Measurements from ENCODE around the gene RELL1. TPM values are rescaled to one million over a fixed set of nuclear protein-coding genes. Genes with fewer than 3 reads are reported as not detected.

RELL1 gene
- polyA plus RNA-seq, 1 of the 3 experiments (the other 2 are of a cell fraction): 4.5 TPM

DNA sequence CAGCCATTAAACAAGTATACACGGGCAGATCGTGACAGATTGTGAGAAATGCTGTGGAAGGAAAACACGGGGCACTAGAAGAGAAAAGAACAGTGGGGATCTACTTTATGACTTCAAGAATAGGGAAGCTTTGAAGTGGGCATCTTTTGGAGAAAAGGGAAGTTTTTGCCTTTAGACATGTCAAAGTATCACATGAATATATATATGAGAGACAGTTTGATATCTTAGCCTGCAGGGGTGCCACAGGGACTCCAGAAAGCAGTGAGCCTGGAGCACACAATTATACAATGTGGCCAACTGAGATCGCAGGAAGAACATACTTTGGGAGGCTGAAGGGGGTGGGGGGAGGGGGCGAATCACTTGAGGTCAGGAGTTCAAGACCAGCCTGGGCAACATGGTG lies 35.7 kb downstream of the RELL1 start:
- Histone ChIP-seq H3K4me2 (no peak overlapping the region), H3K9me3 (no peaks in the 10 kb centered on the region), H3K27ac (ENCODE audit: low read depth in 2 of 2, low read length in 1 of 2) (no peak overlapping the region), H2AFZ (ENCODE audit: low read depth) (no peak overlapping the region), H3K9me2 (no peaks in the 10 kb centered on the region), H3K79me2 (ENCODE audit: insufficient read depth) (peaks cover 2% of the 10 kb centered on the region), H4K20me1 (ENCODE audit: insufficient read depth) (no peaks in the 10 kb centered on the region), H3K27me3 (ENCODE audit: insufficient read depth) (no peaks in the 10 kb centered on the region), H3K4me3 (ENCODE audit: low read depth in 2 of 2, low read length in 1 of 2) (no peak overlapping the region), H3K36me3 (replicated peaks in 1 of 2; ENCODE audit: control insufficient read depth in 1 of 2, insufficient read depth in 2 of 2, low read length in 1 of 2) (peaks cover 0 to 8% of the 10 kb centered on the region in 2 experiments), H3K4me1 (ENCODE audit: control insufficient read depth in 1 of 2, insufficient read depth in 2 of 2, low read depth in 1 of 2, low read length in 1 of 2) (peaks cover 5 to 9% of the 10 kb centered on the region in 2 experiments; a peak in 2 of 4 replicates), H3K9ac (no peak overlapping the region), H3F3A (replicated peaks; ENCODE audit: insufficient read depth) (no peaks in the 10 kb centered on the region)
- DNase-seq: no peak
- CTCF ChIA-PET: interaction anchor here (1.1 kb wide), 1 partner anchor 12 kb away, joined by 4 read pairs; no protein-coding TSS in a partner anchor
- WGBS (ENCODE audit: low lambda C conversion rate): 91% methylated on average over 5 of the region's 5 CpGs
- POLR2A ChIA-PET: no interaction called here
- TF ChIP-seq ELF1 (IDR thresholded peaks at IDR 0.05) (no peak), TCF12 (IDR thresholded peaks at IDR 0.05) (no peak), RXRA (IDR thresholded peaks at IDR 0.05; ENCODE audit: borderline replicate concordance, low read depth) (no peak)

DNA sequence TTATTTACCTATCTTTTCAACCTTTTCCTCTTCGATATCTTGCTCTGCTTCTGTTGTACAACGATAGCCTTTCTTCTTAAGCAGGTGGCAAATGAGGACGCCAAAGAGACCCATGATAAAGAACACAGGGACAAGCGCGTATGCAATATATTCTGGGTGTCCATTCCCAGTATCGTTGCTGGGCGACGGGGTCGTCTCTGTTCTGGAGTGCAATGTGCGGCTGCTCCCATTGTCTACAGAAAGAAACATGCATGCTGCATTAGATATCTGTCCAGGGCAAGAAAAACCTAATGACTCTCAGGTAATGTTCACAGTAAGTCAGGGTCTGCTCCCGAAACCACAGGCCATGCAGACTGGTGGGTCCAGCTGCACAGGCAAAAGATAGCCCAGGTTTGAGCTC lies 36.9 kb downstream of the RELL1 start:
- H2AFZ ChIP-seq (ENCODE audit: low read depth): no peak overlapping the region
- POLR2A ChIA-PET: no interaction called here
- H3K9me2 ChIP-seq: no peaks in the 10 kb centered on the region
- H3K4me2 ChIP-seq: no peak overlapping the region
- H3F3A ChIP-seq (replicated peaks; ENCODE audit: insufficient read depth): no peaks in the 10 kb centered on the region
- no peaks in the 10 kb centered on the region for H3K27me3 ChIP-seq (ENCODE audit: insufficient read depth)
- no peaks in the 10 kb centered on the region for H4K20me1 ChIP-seq (ENCODE audit: insufficient read depth)
- CTCF ChIA-PET: interaction anchor here (1.0 kb wide), 1 partner anchor 10 kb away, joined by 6 read pairs; no protein-coding TSS in a partner anchor
- peaks cover 0 to 10% of the 10 kb centered on the region in 2 experiments for H3K36me3 ChIP-seq (replicated peaks in 1 of 2; ENCODE audit: control insufficient read depth in 1 of 2, insufficient read depth in 2 of 2, low read length in 1 of 2)
- no peak overlapping the region for H3K4me3 ChIP-seq (ENCODE audit: low read depth in 2 of 2, low read length in 1 of 2)
- H3K9me3 ChIP-seq: no peaks in the 10 kb centered on the region
- no peaks in the 10 kb centered on the region for H3K79me2 ChIP-seq (ENCODE audit: insufficient read depth)
- no peak overlapping the region for H3K27ac ChIP-seq (ENCODE audit: low read depth in 2 of 2, low read length in 1 of 2)
- H3K4me1 ChIP-seq (ENCODE audit: control insufficient read depth in 1 of 2, insufficient read depth in 2 of 2, low read depth in 1 of 2, low read length in 1 of 2): peaks cover 5 to 9% of the 10 kb centered on the region in 2 experiments; a peak in 2 of 4 replicates
- no peak overlapping the region for H3K9ac ChIP-seq
- no peak for TF ChIP-seq RCOR1 (IDR thresholded peaks at IDR 0.05; ENCODE audit: low read length)
- TF ChIP-seq EP300 (IDR thresholded peaks at IDR 0.05; ENCODE audit: borderline replicate concordance in 1 of 2, low read depth in 1 of 2, low read length in 1 of 2): no peak
- TF ChIP-seq JUND (IDR thresholded peaks at IDR 0.05): no peak
- no peak for TF ChIP-seq RAD21 (IDR thresholded peaks at IDR 0.05; ENCODE audit: low read length)
- TF ChIP-seq GATA2 (CRISPR knock-in tag; IDR thresholded peaks at IDR 0.05): no peak
- 98% methylated on average over 11 of the region's 11 CpGs for WGBS (ENCODE audit: low lambda C conversion rate)
- no peak for DNase-seq

DNA sequence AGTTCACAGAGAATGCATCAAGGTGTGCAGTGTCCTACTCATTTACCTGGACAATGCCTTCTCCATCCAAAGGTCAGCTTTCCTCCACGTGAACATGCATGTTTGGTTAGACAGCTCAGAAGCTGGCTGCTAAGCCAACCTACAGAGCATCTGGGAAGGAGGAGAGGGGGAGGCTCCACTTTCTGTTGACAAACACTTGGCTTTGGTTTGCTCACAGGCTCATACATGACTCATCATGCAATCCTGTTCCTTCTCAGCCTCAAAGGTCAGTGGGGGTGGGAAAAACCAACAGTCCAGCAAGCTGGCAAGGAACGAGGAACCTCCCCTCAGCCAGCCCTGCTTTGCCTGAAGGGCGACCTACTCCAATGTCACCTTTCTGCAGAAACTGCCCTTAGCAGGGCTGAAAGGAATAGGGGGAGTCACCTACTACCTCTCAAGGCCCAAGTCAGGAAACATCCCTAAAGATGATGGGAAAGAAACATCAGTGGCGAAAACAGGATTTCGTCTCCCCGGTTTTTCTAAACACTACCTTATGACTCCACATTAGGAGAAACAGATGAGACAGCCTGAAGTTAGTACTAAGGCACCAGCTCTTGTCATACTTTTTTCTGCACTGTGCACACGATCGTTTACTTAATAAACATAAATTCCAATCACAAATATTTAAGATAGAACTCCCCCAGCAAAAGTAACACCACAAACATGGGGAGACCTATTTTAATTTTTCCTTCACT lies 37.9 kb downstream of the RELL1 start:
- no peak overlapping the region for H2AFZ ChIP-seq (ENCODE audit: low read depth)
- H3K4me1 ChIP-seq (ENCODE audit: control insufficient read depth in 1 of 2, insufficient read depth in 2 of 2, low read depth in 1 of 2, low read length in 1 of 2): peaks cover 5 to 6% of the 10 kb centered on the region in 2 experiments; a peak in 2 of 4 replicates
- 75% methylated on average over 8 of the region's 8 CpGs for WGBS (ENCODE audit: low lambda C conversion rate)
- peaks cover 0 to 10% of the 10 kb centered on the region in 2 experiments for H3K36me3 ChIP-seq (replicated peaks in 1 of 2; ENCODE audit: control insufficient read depth in 1 of 2, insufficient read depth in 2 of 2, low read length in 1 of 2)
- H3K9me3 ChIP-seq: no peaks in the 10 kb centered on the region
- ChIA-PET POLR2A (no interaction called here), CTCF (interaction anchor here (0.7 to 1.0 kb wide), 2 partner anchors 9 to 17 kb away, joined by 3 read pairs; no protein-coding TSS in a partner anchor)
- H3K9ac ChIP-seq: no peak overlapping the region
- no peak overlapping the region; a peak in 1 of 4 replicates for H3K27ac ChIP-seq (ENCODE audit: low read depth in 2 of 2, low read length in 1 of 2)
- H3K4me2 ChIP-seq: 0 out of 2 replicates have a peak overlapping the region, but pooled peaks have one; percentile 49
- H4K20me1 ChIP-seq (ENCODE audit: insufficient read depth): no peaks in the 10 kb centered on the region
- no peaks in the 10 kb centered on the region for H3F3A ChIP-seq (replicated peaks; ENCODE audit: insufficient read depth)
- no peaks in the 10 kb centered on the region for H3K79me2 ChIP-seq (ENCODE audit: insufficient read depth)
- H3K27me3 ChIP-seq (ENCODE audit: insufficient read depth): no peaks in the 10 kb centered on the region
- no peak overlapping the region for H3K4me3 ChIP-seq (ENCODE audit: low read depth in 2 of 2, low read length in 1 of 2)
- no peaks in the 10 kb centered on the region for H3K9me2 ChIP-seq
- no peak for DNase-seq
- TF ChIP-seq, protein P1, sequence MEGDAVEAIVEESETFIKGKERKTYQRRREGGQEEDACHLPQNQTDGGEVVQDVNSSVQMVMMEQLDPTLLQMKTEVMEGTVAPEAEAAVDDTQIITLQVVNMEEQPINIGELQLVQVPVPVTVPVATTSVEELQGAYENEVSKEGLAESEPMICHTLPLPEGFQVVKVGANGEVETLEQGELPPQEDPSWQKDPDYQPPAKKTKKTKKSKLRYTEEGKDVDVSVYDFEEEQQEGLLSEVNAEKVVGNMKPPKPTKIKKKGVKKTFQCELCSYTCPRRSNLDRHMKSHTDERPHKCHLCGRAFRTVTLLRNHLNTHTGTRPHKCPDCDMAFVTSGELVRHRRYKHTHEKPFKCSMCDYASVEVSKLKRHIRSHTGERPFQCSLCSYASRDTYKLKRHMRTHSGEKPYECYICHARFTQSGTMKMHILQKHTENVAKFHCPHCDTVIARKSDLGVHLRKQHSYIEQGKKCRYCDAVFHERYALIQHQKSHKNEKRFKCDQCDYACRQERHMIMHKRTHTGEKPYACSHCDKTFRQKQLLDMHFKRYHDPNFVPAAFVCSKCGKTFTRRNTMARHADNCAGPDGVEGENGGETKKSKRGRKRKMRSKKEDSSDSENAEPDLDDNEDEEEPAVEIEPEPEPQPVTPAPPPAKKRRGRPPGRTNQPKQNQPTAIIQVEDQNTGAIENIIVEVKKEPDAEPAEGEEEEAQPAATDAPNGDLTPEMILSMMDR (IDR thresholded peaks at IDR 0.05): no peak
- no peak for TF ChIP-seq RFX5 (IDR thresholded peaks at IDR 0.05; ENCODE audit: low read length)
- TF ChIP-seq, protein P2, sequence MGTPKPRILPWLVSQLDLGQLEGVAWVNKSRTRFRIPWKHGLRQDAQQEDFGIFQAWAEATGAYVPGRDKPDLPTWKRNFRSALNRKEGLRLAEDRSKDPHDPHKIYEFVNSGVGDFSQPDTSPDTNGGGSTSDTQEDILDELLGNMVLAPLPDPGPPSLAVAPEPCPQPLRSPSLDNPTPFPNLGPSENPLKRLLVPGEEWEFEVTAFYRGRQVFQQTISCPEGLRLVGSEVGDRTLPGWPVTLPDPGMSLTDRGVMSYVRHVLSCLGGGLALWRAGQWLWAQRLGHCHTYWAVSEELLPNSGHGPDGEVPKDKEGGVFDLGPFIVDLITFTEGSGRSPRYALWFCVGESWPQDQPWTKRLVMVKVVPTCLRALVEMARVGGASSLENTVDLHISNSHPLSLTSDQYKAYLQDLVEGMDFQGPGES (IDR thresholded peaks at IDR 0.05; ENCODE audit: low read depth, low read length): no peak
- TF ChIP-seq, protein P3, sequence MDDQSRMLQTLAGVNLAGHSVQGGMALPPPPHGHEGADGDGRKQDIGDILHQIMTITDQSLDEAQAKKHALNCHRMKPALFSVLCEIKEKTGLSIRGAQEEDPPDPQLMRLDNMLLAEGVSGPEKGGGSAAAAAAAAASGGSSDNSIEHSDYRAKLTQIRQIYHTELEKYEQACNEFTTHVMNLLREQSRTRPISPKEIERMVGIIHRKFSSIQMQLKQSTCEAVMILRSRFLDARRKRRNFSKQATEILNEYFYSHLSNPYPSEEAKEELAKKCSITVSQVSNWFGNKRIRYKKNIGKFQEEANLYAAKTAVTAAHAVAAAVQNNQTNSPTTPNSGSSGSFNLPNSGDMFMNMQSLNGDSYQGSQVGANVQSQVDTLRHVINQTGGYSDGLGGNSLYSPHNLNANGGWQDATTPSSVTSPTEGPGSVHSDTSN (IDR thresholded peaks at IDR 0.05): peak; percentile 50; the same call in 1 of the 2 replicates
- TF ChIP-seq SIN3A (IDR thresholded peaks at IDR 0.05; ENCODE audit: borderline replicate concordance, low read depth, low read length): no peak
- no peak for TF ChIP-seq GABPA (IDR thresholded peaks at IDR 0.05; ENCODE audit: low read depth)
- no peak for TF ChIP-seq RAD21 (IDR thresholded peaks at IDR 0.05; ENCODE audit: low read length)
- TF ChIP-seq, protein P4, sequence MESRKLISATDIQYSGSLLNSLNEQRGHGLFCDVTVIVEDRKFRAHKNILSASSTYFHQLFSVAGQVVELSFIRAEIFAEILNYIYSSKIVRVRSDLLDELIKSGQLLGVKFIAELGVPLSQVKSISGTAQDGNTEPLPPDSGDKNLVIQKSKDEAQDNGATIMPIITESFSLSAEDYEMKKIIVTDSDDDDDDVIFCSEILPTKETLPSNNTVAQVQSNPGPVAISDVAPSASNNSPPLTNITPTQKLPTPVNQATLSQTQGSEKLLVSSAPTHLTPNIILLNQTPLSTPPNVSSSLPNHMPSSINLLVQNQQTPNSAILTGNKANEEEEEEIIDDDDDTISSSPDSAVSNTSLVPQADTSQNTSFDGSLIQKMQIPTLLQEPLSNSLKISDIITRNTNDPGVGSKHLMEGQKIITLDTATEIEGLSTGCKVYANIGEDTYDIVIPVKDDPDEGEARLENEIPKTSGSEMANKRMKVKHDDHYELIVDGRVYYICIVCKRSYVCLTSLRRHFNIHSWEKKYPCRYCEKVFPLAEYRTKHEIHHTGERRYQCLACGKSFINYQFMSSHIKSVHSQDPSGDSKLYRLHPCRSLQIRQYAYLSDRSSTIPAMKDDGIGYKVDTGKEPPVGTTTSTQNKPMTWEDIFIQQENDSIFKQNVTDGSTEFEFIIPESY (IDR thresholded peaks at IDR 0.05; ENCODE audit: borderline replicate concordance, low read depth): no peak
- no peak for TF ChIP-seq FOXM1 (IDR thresholded peaks at IDR 0.05; ENCODE audit: low read depth)
